ENCODE measurements around the gene PLAGL2. TPM values are rescaled to one million over a fixed set of nuclear protein-coding genes. Genes with fewer than 3 reads are reported as not detected.

The PLAGL2 gene
- total and polyA plus RNA-seq, 9 of the 15 experiments (the other 6 are each of a cell fraction or from before 2014, with no cell fraction given): 3.1 to 24.3 (median 6.4) TPM

GRCh38 chr20:32159766-32160221, 47.7 kb downstream of the PLAGL2 start (continued):
- no peak for TF ChIP-seq NR3C1 (CRISPR knock-in tag; IDR thresholded peaks at IDR 0.05)
- no peak for TF ChIP-seq PML (IDR thresholded peaks at IDR 0.05; ENCODE audit: low read length)
- no peak for TF ChIP-seq RNF219 (CRISPR knock-in tag; IDR thresholded peaks at IDR 0.05)
- peak; percentile 70; the same call in 1 of the 2 replicates for TF ChIP-seq ATF7 (IDR thresholded peaks at IDR 0.05)
- no peak for TF ChIP-seq FOXJ3 (CRISPR knock-in tag; IDR thresholded peaks at IDR 0.05)
- TF ChIP-seq BMI1 (IDR thresholded peaks at IDR 0.05; ENCODE audit: low read length): no peak
- TF ChIP-seq U2AF1 (optimal IDR thresholded peaks at IDR 0.05; ENCODE audit: low read depth, low read length): no peak
- TF ChIP-seq FUS (optimal IDR thresholded peaks at IDR 0.05; ENCODE audit: low read depth, low read length): no peak
- 0 out of 2 replicates have a peak, but pooled peaks have one; percentile 38 for TF ChIP-seq ZNF239 (CRISPR knock-in tag; IDR thresholded peaks at IDR 0.05)
- TF ChIP-seq NONO (IDR thresholded peaks at IDR 0.05; ENCODE audit: low read depth in 2 of 2, low read length in 1 of 2): no peak
- no peak for TF ChIP-seq CBX3 (IDR thresholded peaks at IDR 0.05; ENCODE audit: borderline replicate concordance in 1 of 2, low read length in 2 of 2)
- TF ChIP-seq E4F1 (CRISPR knock-in tag; IDR thresholded peaks at IDR 0.05; ENCODE audit: borderline replicate concordance): no peak
- TF ChIP-seq DACH1 (IDR thresholded peaks at IDR 0.05; ENCODE audit: partially characterized antibody): peak; percentile 80
- TF ChIP-seq ZFP30 (CRISPR knock-in tag; IDR thresholded peaks at IDR 0.05; ENCODE audit: borderline replicate concordance): no peak
- no peak for TF ChIP-seq BDP1 (IDR thresholded peaks at IDR 0.05; ENCODE audit: insufficient read depth, insufficient read length)
- no peak for TF ChIP-seq RBM39 (optimal IDR thresholded peaks at IDR 0.05; ENCODE audit: low read depth, low read length)
- peak; percentile 89 for TF ChIP-seq MTA1 (IDR thresholded peaks at IDR 0.05; ENCODE audit: borderline replicate concordance)
- 0 out of 2 replicates have a peak, but pooled peaks have one; percentile 10 for TF ChIP-seq GATA2 (CRISPR knock-in tag; IDR thresholded peaks at IDR 0.05)
- TF ChIP-seq HNRNPH1 (optimal IDR thresholded peaks at IDR 0.05; ENCODE audit: low read depth, low read length): no peak
- TF ChIP-seq MAFK (IDR thresholded peaks at IDR 0.05; ENCODE audit: low read length): peak; percentile 75
- TF ChIP-seq EWSR1 (IDR thresholded peaks at IDR 0.05; ENCODE audit: borderline replicate concordance, low read depth, partially characterized antibody): no peak
- no peak for TF ChIP-seq NFYB (IDR thresholded peaks at IDR 0.05; ENCODE audit: extremely low read depth, insufficient read length)
- no peak for TF ChIP-seq GABPB1 (CRISPR knock-in tag; IDR thresholded peaks at IDR 0.05)
- TF ChIP-seq CTCFL (IDR thresholded peaks at IDR 0.05; ENCODE audit: borderline replicate concordance, insufficient read depth, low read depth, low read length, poor library complexity, severe bottlenecking): no peak
